Renal pelvis (tissue), 4 donors: ENCODE results near the gene UPK3A. TPM values are rescaled to one million over a fixed set of nuclear protein-coding genes. Genes with fewer than 3 reads are reported as not detected.
"Not testable (repeated sequence)": the region's sequence is repeated elsewhere in the genome, so short reads cannot be mapped to it uniquely, and the experiment has no call there.

Experiments
- DNase-seq: peaks from one replicate; pipeline ENCODE4 v3.0.0-alpha.2; 2013
- polyA plus RNA-seq, 3 donors: library from polyadenylated mRNA; unstranded; fragments of 120-200 nt; gene quantifications; one replicate each; pipeline ENCODE4 v1.2.1, GENCODE V29; 2013; ENCODE audit not compliant: insufficient read length in 3 of 3

The UPK3A gene
- polyA plus RNA-seq, 3 donors: 2.0 to 5.1 (median 2.4) TPM

DNA sequence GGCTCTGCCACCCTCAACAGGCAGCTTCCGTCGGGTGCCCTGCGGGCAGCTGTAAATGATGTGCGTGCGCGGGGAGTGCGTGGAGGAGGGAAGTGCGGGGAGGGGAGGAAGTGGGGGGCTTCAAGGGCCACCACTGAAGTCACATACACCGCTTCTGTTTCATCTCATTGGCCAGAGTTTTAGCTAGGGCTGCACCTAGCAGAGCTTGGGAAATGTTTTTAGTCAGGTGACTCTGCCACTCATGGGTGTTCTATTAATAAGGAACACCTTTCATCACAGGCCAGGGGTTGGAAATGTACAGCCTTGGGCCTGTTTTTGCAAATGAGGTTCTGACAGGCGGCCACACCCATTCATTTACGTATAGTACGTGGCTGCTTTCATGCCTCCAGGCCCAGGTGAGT is 39.6 kb downstream of the UPK3A start:
- DNase-seq: no peak

DNA sequence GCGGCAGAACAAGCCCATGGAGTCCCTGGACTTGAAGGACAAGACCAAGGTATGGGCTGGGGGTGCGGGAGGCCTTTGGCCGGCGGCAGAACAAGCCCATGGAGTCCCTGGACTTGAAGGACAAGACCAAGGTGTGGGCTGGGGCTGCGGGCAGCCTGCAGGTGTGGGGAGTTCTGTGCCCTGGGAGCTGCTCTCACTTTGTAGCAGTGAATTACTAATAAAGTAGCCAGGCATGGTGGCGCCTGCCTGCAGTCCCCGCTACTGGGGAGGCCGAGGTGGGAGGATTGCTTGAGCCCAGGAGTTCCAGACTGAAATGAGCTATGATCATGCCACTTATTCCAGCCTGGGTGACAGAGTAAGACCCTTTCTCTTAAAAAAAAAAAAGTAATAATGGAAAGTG is 43.5 kb downstream of the UPK3A start:
- not testable (repeated sequence) for DNase-seq

DNA sequence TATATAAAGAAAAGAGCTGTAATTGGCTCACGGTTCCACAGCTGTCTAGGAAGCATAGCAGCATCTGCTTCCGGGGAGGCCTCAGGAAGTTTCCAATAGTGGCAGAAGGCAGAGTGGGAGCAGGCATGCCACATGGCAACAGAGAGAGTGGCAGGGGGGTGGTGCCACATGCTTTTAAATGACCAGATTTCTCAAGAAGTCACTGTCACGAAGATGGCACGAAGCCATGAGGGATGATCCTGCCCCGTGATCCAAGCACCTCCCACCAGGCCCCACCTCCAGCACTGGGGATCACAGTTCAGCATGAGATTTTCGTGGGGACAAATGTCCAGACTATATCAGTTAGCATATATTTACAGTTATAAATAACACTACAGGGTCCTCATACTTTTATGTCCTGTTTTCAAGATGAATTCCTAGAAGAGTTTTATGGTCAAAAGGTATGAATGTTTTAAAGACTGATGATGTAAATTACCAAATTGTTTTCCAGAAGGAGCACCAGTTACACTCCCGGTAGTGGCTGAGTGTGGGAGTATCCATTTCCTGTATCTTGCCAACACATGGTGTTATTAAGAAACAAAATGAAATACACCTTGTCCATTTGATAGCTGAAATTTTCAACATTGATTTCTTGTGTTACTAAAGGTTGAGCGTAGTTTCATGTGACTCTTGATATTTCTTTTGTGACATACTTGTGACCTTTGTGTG is 44.2 kb downstream of the UPK3A start:
- no peak for DNase-seq

DNA sequence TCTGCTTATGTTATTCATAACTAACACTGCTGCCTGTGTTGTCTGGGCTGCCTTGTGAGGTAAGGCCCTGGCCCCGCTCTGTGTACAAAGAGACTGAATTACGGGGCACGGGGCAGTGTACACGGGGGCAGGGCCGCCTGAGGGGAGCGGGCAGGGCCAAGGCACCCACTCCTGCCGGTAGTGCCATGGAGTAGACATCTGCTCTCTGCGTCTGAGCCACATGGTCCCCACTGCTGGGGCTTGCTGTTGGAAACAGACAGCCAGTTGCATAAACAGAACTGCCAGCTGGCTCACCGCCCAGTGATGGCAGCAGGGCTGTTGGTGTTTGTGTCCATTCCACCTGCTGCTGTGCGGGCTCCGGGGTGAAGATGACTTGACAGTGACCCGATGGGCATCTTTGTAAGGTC is 44.8 kb downstream of the UPK3A start:
- DNase-seq: no peak

DNA sequence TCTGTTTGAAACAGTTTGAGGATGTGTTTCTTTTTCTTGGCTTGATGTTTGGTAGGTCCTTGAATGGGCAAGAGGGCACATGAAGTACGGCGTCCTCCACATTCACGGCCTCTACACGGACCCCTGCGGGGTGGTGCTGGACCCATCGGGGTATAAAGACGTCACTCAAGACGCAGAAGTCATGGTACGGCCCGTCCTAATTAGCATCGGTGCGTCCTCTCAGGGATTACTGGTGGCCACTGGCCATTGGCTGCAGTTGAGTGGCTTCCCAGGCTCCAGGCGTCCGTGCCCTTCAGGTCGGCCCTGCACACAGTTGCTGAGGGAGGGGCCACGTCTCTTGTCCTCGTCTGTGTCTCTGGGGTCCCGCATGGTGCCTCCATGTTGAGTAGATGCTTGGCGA is 45.8 kb downstream of the UPK3A start:
- no peak for DNase-seq

DNA sequence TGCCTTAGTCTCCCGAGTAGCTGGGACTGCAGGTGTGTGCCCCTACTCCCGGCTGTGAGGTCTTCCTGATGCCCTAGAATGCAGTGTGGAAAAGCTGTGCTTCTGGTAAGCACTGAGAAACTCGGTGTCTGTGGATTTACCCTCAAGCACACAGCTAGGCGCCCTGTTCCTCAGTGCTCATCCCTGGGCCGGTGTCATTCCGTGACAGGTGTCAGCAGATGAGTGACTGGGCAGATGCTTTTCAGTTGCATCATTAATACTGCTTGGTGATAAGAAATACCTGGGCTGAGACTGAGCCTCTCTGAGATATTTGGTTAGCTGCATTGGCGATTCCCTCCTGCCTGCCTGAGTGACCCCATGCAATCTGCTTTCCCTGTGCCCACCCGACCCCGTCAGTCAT is 46.7 kb downstream of the UPK3A start:
- no peak for DNase-seq

DNA sequence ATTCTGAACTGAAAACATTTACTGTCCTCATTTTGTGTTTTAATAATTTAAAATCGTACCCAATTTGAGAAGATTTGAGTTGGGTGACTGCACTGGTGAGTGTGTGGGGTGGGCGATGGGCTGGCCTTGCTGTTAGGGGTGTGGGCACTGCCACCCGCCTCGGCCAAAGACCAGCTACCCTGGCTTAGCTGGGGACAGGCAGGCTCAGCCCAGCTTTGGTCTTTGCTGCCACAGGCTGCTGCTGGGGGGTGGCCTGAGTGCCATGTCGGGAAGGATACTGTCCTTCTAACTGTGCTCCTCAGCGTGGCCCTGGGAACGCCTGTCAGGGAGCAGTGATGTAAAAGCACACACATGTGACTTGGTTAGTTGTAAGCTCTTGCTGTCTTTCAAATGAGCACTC is 47.3 kb downstream of the UPK3A start:
- DNase-seq: no peak

DNA sequence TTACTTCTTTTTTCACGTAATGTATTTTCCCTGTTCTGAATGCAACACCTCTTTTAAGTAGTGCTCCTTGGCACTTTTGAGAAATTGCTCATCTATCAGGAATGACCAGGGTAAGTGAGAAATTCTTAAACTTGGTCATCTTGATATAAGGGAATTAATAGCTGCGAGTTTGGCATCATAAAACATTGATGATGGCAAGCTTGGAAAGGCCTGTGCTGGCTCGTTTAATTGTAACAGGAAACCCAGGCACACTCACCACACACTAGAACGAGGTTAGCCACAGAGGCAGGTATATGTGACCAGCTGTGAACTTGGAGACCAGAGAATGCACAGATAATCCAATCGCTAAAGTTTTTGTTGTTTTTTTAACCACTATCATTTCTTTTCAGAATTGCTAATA is 49.3 kb downstream of the UPK3A start:
- no peak for DNase-seq

DNA sequence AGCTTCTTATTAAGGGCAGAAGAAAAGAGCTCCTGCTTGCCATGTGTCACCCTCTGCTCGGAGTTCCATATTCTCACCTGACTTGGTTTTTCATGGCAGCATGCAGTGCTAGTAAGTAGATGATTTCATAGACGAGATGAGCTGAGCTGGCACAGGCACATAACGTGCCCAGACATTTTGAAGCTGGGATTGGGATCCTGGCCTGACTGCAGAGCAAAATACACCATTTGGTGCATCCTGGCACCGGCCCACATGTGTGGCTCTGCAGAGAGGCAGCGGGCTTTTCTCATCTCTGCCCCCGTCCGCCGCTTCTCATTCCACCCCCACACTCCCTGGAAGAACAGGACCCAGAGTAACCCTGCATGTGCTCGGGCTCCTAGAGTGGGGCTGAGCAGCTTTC is 49.8 kb downstream of the UPK3A start:
- DNase-seq: no peak

DNA sequence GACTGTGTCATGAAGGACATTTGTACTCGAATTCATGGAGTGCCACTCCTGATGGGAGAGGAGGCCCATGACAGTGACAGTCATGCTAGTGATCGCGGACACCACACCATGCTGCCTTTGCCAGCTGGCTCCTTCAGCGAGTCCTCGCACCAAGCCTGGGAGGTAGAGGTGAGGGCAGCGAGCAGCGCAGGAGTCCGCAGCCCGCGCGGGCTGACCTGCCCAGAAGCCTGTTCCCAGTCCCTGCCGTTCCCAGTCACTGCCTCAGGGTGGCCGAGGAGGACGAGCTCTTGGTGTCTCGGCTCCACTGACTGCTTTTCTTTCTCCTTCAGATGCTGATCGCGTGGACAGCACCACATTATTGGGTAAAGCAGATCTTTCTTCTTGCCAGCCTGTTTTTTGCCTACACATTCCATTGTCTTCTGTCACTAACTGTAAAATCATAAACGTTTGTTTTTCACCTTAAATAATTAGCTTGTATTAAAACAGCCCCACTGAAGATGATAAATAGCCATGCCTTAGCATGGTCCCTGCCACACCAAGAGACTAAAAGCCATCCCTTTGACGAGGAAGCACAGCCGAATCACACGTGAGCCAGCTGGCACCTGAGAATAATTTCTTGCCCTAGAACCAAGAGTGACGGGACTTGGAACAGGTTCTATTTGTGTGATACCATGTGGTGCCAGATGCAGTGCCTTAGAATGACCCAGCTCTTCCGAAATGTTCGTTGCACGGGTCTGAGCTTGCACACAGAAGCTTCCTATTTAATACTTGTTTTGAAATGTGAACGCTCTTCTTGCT is 50.5 kb downstream of the UPK3A start:
- DNase-seq: no peak

DNA sequence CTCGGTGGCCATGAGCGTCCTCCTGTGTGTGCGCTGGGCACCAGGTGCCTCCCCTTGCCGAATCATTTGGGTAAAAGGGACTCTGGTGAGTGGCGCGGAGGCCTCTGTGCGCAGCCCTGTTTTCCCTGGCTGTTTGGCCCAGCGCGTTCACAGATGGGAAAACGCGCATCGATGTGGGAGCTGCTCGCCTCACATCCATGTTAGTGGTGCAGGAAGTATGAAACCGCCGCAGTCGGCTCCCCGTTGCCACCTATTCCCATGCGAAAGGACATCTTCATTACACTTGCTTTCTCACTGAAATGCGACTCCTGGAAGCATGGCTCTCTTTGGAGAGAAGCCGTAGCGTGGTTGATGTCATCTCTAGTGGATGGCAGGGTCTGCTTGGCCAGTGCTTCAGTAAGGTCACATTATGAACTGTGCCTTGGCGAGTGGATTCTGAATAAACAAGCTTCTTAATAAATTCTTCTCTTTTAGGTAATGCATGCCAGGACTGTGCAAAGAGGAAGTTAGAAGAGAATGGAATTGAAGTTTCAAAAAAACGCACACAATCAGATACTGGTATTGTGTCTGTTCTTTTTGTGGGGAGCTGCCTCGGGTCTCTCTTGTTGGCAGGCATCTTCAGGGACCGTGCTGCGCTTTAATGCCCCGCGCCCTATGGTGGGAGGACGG is 51.2 kb downstream of the UPK3A start:
- DNase-seq: no peak

DNA sequence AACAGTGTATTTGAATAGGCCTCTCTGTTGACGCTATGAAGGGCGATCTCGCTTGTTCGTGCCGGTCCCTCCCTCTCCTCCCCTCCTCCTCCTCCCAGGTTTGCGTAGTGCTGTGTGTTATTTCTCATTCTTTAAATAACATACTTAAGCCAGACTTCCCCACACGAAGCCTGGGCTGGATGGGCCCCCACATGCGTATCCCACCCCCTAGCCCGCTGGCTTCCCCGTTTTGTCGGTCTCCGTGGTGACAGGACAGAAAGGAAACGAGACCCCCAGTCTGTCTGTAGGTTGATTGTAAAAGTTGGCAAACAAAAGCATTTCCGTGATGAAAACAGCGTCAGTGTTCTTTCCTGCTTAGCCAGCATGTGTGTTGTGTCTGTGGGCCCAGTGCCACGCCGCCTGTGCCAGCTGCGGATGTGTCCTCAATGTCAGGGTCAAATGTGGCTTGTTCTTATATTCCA is 52.3 kb downstream of the UPK3A start:
- DNase-seq: no peak

DNA sequence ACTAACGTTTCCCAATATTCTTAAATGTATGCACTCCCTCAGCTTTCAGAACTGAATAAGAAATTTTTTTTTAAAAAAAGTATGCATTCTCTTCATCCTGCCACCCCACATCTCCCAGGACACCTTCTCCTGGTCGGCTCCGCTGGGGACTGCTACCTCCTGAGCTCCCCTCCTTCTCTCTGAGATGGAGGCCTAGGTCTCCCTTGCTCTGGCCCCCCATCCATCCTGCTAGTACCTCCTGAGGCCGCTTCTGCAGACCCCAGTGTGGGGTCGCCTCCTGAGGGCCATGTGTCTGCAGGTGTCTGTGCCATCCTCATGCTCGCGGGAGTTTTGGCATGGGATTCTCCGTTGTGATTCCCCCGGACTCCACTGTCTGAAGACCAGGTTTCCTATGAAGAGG is 52.8 kb downstream of the UPK3A start:
- DNase-seq: no peak

DNA sequence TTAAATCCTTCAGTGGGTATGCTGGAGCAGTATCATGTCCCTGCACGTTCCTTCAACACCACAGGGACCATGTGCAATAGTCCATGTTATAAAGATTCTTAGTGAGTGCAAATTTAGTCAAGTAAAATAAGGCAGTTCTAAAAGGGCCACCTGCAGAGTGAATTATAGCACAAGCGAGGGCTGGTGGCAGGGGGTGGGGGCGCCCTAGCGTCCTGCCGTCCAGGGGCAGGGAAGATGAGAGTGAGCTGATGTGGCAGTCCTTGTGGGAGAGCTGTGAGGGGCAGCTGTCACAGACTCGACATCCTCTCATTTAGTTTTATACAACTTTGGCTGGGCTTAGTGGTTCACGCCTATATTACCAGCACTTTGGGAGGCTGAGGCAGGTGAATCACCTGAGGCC is 54.0 kb downstream of the UPK3A start:
- DNase-seq: no peak

DNA sequence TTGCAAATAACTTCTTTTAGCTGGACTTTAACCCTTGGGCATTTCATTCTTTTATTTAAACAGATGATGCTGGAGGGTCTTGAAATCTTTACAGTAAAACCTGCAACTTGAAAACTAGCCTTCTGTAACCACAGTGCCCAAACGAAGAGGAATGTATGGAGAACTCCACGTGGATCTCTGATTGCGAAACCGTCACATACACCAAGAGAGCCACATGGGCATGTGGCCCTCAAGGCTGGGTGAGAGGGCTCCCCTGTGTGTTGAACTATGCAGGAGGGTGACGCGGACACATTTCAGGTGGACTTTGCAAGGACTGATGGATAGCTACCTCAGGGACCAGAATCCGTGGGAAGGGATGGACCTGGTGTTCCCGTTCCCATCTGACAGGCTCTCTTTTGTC is 55.6 kb downstream of the UPK3A start:
- DNase-seq: no peak

DNA sequence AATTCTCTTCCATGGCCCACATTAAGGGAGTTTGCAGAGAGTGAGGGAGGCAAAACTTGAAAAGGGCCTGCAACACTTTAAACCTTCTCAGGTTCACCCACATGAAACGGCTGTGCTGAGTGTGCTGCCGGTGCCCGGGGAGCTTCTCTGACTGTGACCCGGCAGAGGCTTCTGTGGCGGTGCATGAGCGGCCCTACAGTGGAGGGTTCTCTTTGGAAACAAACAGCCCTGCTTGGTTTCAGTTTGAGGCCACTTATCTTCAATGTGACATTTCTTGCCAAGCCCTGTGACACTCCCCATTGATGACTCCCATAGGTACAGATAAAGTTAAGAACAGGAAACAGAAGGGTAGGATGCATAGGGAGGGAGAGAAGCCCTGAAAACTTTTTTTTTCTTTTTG is 56.7 kb downstream of the UPK3A start:
- no peak for DNase-seq

DNA sequence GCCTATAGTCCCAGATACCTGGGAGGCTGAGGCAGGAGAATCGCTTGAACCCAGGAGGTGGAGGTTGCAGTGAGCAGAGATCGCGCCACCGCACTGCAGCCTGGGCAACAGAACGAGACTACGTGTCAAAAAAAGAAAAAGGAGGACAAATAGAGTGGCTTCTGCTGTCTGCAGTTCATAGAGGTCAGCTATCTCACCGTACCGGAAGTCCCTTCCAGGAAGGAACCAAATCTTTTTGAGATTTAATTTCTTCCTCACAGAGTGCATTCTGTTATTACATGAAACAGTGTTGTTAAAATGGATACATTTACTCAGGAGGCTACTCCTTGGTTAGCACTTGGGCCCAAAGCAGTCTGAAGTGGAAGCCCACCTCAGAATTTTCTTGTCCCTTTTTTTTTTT is 58.4 kb downstream of the UPK3A start:
- DNase-seq: no peak

DNA sequence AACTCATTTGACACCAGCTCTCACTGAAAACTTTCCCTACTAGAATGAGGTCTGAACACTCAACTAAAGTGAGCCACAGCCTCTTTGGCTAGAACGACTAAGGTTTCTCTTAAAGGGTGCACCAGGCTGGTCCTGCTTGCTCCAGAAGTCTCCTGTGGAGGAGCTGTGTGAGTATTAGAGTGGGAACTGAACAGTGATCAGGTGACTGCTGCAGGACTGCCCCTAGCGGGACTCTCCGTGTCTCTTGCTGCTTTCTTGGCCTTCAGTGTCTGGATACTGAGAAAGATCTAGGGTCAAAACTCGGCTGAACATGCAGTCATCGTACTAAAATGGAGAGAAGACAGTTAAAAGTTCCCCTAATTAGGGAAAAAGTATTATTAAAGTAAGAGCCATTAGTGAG is 59.6 kb downstream of the UPK3A start:
- no peak for DNase-seq

Other genes with a start within 250 kb of the UPK3A start
- gene NUP50, start 121.0 kb upstream of the UPK3A start, polyA plus RNA-seq: 10 to 100 TPM; 48.0 to 59.3 (median 52.8) TPM
- gene KIAA0930, start 44.1 kb upstream of the UPK3A start, polyA plus RNA-seq: 10 to 100 TPM; 19.8 to 28.2 (median 25.6) TPM
- 100 to 1,000 TPM in 1 of 3 donors, 10 to 100 TPM in 2; 18.0 to 134 (median 23.6) TPM for gene FAM118A, start 25.0 kb downstream of the UPK3A start, polyA plus RNA-seq
- under 1 TPM; 0.13 to 0.25 (median 0.13) TPM for gene SMC1B, start 128.7 kb downstream of the UPK3A start, polyA plus RNA-seq
- gene RIBC2, start 128.7 kb downstream of the UPK3A start, polyA plus RNA-seq: 1 to 10 TPM; 7.0 to 8.8 (median 8.0) TPM
- 100 to 1,000 TPM in 2 of 3 donors, 10 to 100 TPM in 1; 93.3 to 158 (median 115) TPM for gene FBLN1, start 217.9 kb downstream of the UPK3A start, polyA plus RNA-seq